Lung (tissue), 12 donors: Measurements from ENCODE around the gene AGMO. TPM values are rescaled to one million over a fixed set of nuclear protein-coding genes. Genes with fewer than 3 reads are reported as not detected.

Source experiments
- ATAC-seq: fragments of 200-7000 bp; cut with Tn5 transposase; one replicate; pipeline ENCODE4 v1.9.1; 2020; ENCODE audit warnings: moderate number of reproducible peaks; ENCODE audit not compliant: insufficient read depth, low FRiP score
- DNase-seq, 3 donors: peaks; one replicate each; pipeline ENCODE4 v3.0.0-alpha.2; 2013 to 2017
- H3K27ac ChIP-seq, 2 donors: one replicate each; pipeline ENCODE4 v1.5.1; 2013; ENCODE audit warnings: mild to moderate bottlenecking in 2 of 2, moderate library complexity in 2 of 2, control low read depth in 1 of 2, inconsistent platforms in 1 of 2, low read depth in 1 of 2, low read length in 1 of 2
- H3K27me3 ChIP-seq, 3 donors: one replicate each; pipeline ENCODE4 v1.5.1; 2013; ENCODE audit warnings: low read length in 2 of 3; ENCODE audit not compliant: control insufficient read depth in 3 of 3, insufficient read depth in 3 of 3
- H3K36me3 ChIP-seq, 4 donors: one replicate each; pipeline ENCODE4 v1.5.1; 2013; ENCODE audit warnings: low read length in 4 of 4, mild to moderate bottlenecking in 1 of 4, moderate library complexity in 1 of 4; ENCODE audit not compliant: control insufficient read depth in 4 of 4, insufficient read depth in 4 of 4
- H3K4me1 ChIP-seq, 5 donors: one replicate each; pipeline ENCODE4 v1.5.1; 2013; ENCODE audit warnings: low read length in 5 of 5, mild to moderate bottlenecking in 2 of 5, moderate library complexity in 1 of 5; ENCODE audit not compliant: control insufficient read depth in 5 of 5, insufficient read depth in 5 of 5
- H3K4me3 ChIP-seq: one replicate; pipeline ENCODE4 v1.5.1; 2013; ENCODE audit warnings: mild to moderate bottlenecking, control low read depth, moderate library complexity
- H3K9ac ChIP-seq, 2 donors: one replicate each; pipeline ENCODE4 v1.5.1; 2013; ENCODE audit warnings: low read length in 2 of 2, control low read depth in 1 of 2; ENCODE audit not compliant: insufficient read depth in 1 of 2
- H3K9me3 ChIP-seq, 4 donors: one replicate each; pipeline ENCODE4 v1.5.1; 2013; ENCODE audit warnings: low read length in 3 of 4, mild to moderate bottlenecking in 1 of 4, moderate library complexity in 1 of 4; ENCODE audit not compliant: control insufficient read depth in 4 of 4, insufficient read depth in 3 of 4
- WGBS, 2 donors: extraction: QIAGEN DNeasy Blood & Tissue Kit; methylation state at CpG; one replicate each; pipeline ENCODE4 v1.1.7; 2013; 5-methylcytosine and 5-hydroxymethylcytosine counted together
- polyA plus RNA-seq, 2 donors: library from polyadenylated mRNA; stranded (reverse); fragments of 200-250 nt; gene quantifications; one replicate each; pipeline ENCODE4 v1.2.1, GENCODE V29; 2013
- total RNA-seq, 2 donors: library from RNA; depleted of rRNA in 1 of 2; stranded (reverse); fragments of >200 nt in 1 of 2; gene quantifications; one replicate each; pipeline ENCODE4 v1.2.1, GENCODE V29; 2014 to 2021
- TF ChIP-seq, protein P1 (sequence below): IDR thresholded peaks from 2 replicates; pipeline ENCODE4 v1.5.1; 2012; ENCODE audit warnings: mild to moderate bottlenecking; ENCODE audit errors: control extremely low read depth, extremely low read depth
- donor health status: control.
- donor health status: control.
- donor health status: Bipolar disorder and iron deficiency.
- donor health status: healthy.
- donor health status: DM: yes; HTN: yes; CAD: no.

The AGMO gene
- total and polyA plus RNA-seq, 4 donors = 0.03 to 0.74 (median 0.11) TPM

DNA sequence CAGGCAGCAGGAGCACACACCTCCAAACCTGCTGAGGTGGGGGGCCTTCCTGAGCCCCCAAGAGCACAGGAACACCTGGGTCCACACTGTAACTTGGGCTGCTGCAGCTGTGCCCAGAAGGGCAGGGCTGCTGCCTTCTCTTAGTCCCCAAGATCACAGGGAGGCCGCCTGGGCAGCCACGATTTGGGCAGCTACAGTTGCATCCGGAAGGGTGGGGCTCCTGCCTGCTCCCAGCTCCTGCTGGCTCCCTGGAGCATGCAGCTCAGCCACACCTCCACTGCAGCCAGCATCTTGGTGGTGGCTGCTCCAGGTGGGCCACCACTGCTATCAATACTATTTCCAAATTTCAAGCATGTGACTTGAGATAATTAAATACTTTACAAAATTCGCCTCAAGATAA is 38.5 kb upstream of the AGMO start:
- H3K36me3 ChIP-seq = peaks cover 0 to 11% (median under 1%) of the 10 kb centered on the region in 4 donors
- H3K4me3 ChIP-seq = no peak overlapping the region
- no peak overlapping the region for H3K27ac ChIP-seq
- TF ChIP-seq, protein P1, sequence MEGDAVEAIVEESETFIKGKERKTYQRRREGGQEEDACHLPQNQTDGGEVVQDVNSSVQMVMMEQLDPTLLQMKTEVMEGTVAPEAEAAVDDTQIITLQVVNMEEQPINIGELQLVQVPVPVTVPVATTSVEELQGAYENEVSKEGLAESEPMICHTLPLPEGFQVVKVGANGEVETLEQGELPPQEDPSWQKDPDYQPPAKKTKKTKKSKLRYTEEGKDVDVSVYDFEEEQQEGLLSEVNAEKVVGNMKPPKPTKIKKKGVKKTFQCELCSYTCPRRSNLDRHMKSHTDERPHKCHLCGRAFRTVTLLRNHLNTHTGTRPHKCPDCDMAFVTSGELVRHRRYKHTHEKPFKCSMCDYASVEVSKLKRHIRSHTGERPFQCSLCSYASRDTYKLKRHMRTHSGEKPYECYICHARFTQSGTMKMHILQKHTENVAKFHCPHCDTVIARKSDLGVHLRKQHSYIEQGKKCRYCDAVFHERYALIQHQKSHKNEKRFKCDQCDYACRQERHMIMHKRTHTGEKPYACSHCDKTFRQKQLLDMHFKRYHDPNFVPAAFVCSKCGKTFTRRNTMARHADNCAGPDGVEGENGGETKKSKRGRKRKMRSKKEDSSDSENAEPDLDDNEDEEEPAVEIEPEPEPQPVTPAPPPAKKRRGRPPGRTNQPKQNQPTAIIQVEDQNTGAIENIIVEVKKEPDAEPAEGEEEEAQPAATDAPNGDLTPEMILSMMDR = no peak
- no peak for ATAC-seq
- 79 to 86% methylated on average over 4 of the region's 4 CpGs for WGBS, 2 donors
- DNase-seq = no peak
- peaks cover 0 to 4% (median 0%) of the 10 kb centered on the region in 5 donors for H3K4me1 ChIP-seq
- no peaks in the 10 kb centered on the region for H3K27me3 ChIP-seq
- no peak overlapping the region for H3K9ac ChIP-seq
- H3K9me3 ChIP-seq = peaks cover 0 to 3% (median 1%) of the 10 kb centered on the region in 4 donors

DNA sequence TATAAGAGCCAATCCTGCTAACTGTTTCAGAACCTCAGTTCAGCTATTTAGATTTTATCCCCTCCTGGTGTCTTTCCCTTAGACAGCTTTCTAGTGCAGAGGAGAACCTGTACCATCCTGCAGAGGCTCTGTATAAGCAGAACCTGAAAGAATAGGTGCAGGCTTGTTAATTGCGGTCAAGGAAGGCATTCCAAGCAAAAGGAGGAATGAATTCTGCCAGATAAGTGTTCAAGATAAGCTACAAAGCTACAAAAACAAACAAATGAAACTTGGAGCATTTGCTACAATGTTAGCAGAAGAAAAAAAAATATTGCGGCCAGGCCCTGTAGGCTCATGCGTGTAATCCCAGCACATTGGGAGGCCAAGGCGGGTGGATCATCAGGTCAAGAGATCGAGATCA is 32.6 kb upstream of the AGMO start:
- no peak overlapping the region for H3K4me3 ChIP-seq
- H3K27me3 ChIP-seq = no peaks in the 10 kb centered on the region
- peaks cover 0 to 9% (median 0%) of the 10 kb centered on the region in 4 donors for H3K36me3 ChIP-seq
- no peak overlapping the region for H3K27ac ChIP-seq
- H3K4me1 ChIP-seq = no peaks in the 10 kb centered on the region
- DNase-seq (no peak), ATAC-seq (no peak)
- peaks cover 0 to under 1% (median 0%) of the 10 kb centered on the region in 4 donors for H3K9me3 ChIP-seq
- WGBS, 2 donors = 69 to 70% methylated on average over 5 of the region's 5 CpGs
- TF ChIP-seq, protein P1 = no peak
- H3K9ac ChIP-seq = no peak overlapping the region

DNA sequence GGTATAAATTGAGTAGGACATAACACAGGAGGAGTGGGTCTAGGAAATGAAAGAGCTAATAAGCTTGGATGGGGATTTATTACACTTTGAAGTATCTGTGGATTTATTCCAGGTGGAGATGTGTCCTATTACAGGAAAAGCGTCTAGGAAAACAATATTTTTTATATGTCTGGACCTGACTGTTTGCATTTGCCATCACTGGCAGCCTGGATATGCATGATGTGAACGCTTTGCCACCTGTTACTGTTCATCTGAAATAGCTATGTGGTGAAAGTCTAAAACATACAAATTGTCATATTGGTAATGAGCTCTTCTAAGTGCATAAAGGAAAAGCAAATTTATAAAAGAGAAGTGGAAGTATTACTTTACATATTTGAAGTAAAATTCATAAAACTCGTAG is 31.6 kb upstream of the AGMO start:
- WGBS, 2 donors = 84 to 88% methylated on average over 3 of the region's 3 CpGs
- Histone ChIP-seq H3K4me1 (no peaks in the 10 kb centered on the region), H3K4me3 (no peak overlapping the region), H3K9me3 (no peaks in the 10 kb centered on the region), H3K27me3 (no peaks in the 10 kb centered on the region), H3K9ac (no peak overlapping the region), H3K36me3 (peaks cover 0 to 7% (median 0%) of the 10 kb centered on the region in 4 donors), H3K27ac (no peak overlapping the region)
- TF ChIP-seq, protein P1 = no peak
- ATAC-seq = no peak
- no peak for DNase-seq

DNA sequence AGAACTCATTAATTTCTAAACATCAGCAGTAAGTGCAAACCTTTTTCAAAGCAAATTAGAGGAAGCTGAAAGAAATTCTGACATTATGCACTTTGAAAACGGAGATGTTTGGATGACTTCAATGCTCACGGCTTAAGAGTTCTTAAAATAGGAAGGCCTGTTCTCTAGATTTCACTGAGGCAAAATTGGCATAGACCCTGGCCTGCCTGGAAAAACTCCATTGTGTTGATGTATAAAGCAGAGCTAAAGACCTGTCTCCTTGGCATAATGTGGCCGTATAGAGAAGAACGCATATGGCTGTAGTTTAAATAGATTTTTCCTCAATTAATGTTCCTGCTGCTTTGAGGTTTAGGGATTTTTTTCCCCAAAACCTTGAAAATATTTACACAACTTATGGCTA is 24.5 kb upstream of the AGMO start:
- no peak for ATAC-seq
- TF ChIP-seq, protein P1 = no peak

More for the DNA sequence above, 24.5 kb upstream of the AGMO start:
- no peak overlapping the region for H3K4me3 ChIP-seq
- no peaks in the 10 kb centered on the region for H3K36me3 ChIP-seq
- no peaks in the 10 kb centered on the region for H3K27me3 ChIP-seq
- peaks cover 0 to 5% (median 0%) of the 10 kb centered on the region in 5 donors for H3K4me1 ChIP-seq
- H3K9me3 ChIP-seq = peaks cover 0 to 5% (median 2%) of the 10 kb centered on the region in 4 donors
- H3K9ac ChIP-seq = no peak overlapping the region
- no peak overlapping the region for H3K27ac ChIP-seq
- DNase-seq = no peak
- WGBS, 2 donors = 91 to 95% methylated on average over 4 of the region's 4 CpGs
